SK-N-SH treated with all-trans-retinoic acid at 6 μM for 48 hours (cell line): ENCODE measurements around the gene DHPS.
A peak's percentile ranks its signal among the peaks of the same experiment; 100 is the strongest.

Source experiments
- ATAC-seq: fragments of 200-7000 bp; cut with Tn5 transposase; 3 replicates; pipeline ENCODE4 v1.9.1; 2020; ENCODE audit warnings: mild to moderate bottlenecking, moderate library complexity
- ARNTL ChIP-seq: fragments of 450-650 bp; formaldehyde crosslinking; IDR thresholded peaks from 2 replicates; pipeline ENCODE4 v1.5.0; 2020; ENCODE audit warnings: low read depth, mild to moderate bottlenecking, moderate library complexity, borderline replicate concordance
- BACH2 ChIP-seq: fragments of 250-450 bp; sonication (Bioruptor Pico); IDR thresholded peaks from 2 replicates; pipeline ENCODE4 v1.9.0; 2021; ENCODE audit warnings: mild to moderate bottlenecking, borderline replicate concordance
- CSDC2 ChIP-seq: fragments of 250-450 bp; sonication (Bioruptor Pico); IDR thresholded peaks from 2 replicates; pipeline ENCODE4 v1.5.0; 2020; ENCODE audit warnings: mild to moderate bottlenecking, moderate library complexity
- ESRRG ChIP-seq: fragments of 250-450 bp; sonication (Bioruptor Pico); IDR thresholded peaks from 2 replicates; pipeline ENCODE4 v1.6.1; 2021; ENCODE audit warnings: mild to moderate bottlenecking
- GLIS3 ChIP-seq: fragments of 250-450 bp; sonication (Bioruptor Pico); IDR thresholded peaks from 2 replicates; pipeline ENCODE4 v1.5.0; 2020; ENCODE audit warnings: mild to moderate bottlenecking, moderate library complexity
- ISL1 ChIP-seq: fragments of 250-450 bp; sonication (Bioruptor Pico); IDR thresholded peaks from 2 replicates; pipeline ENCODE4 v2.1.2; 2022; ENCODE audit warnings: mild to moderate bottlenecking, moderate library complexity
- OSR1 ChIP-seq: fragments of 250-450 bp; sonication (Bioruptor Pico); IDR thresholded peaks from 2 replicates; pipeline ENCODE4 v1.8.0; 2022; ENCODE audit warnings: moderate library complexity, mild to moderate bottlenecking, inconsistent platforms
- PPARA ChIP-seq: fragments of 250-450 bp; sonication (Bioruptor Pico); IDR thresholded peaks from 2 replicates; pipeline ENCODE4 v1.5.0; 2020; ENCODE audit warnings: mild to moderate bottlenecking, borderline replicate concordance
- RARB ChIP-seq: fragments of 250-450 bp; sonication (Bioruptor Pico); IDR thresholded peaks from 2 replicates; pipeline ENCODE4 v1.8.0; 2021; ENCODE audit warnings: mild to moderate bottlenecking, moderate library complexity
- SNAI2 ChIP-seq: fragments of 250-450 bp; sonication (Bioruptor Pico); IDR thresholded peaks from 2 replicates; pipeline ENCODE4 v1.5.0; 2020; ENCODE audit warnings: mild to moderate bottlenecking, moderate library complexity
- TCF4 ChIP-seq: fragments of 250-450 bp; sonication (Bioruptor Pico); IDR thresholded peaks from 2 replicates; pipeline ENCODE4 v1.8.0; 2021; ENCODE audit warnings: mild to moderate bottlenecking, moderate library complexity, borderline replicate concordance
- TOX ChIP-seq: fragments of 250-450 bp; sonication (Bioruptor Pico); IDR thresholded peaks from 2 replicates; pipeline ENCODE4 v1.8.0; 2021; ENCODE audit warnings: mild to moderate bottlenecking, moderate library complexity, borderline replicate concordance
- ZC3H10 ChIP-seq: fragments of 250-450 bp; sonication (Bioruptor Pico); IDR thresholded peaks from 2 replicates; pipeline ENCODE4 v1.5.1; 2021; ENCODE audit warnings: mild to moderate bottlenecking, moderate library complexity
- ZFP3 ChIP-seq: fragments of 250-450 bp; sonication (Bioruptor Pico); IDR thresholded peaks from 2 replicates; pipeline ENCODE4 v1.5.0; 2020; ENCODE audit warnings: mild to moderate bottlenecking, moderate library complexity
- ZFP30 ChIP-seq: fragments of 450-650 bp; formaldehyde crosslinking; IDR thresholded peaks from 2 replicates; pipeline ENCODE4 v1.5.0; 2022; ENCODE audit warnings: mild to moderate bottlenecking, moderate library complexity
- ZNF565 ChIP-seq: fragments of 450-650 bp; formaldehyde crosslinking; conservative IDR thresholded peaks from 2 replicates; pipeline ENCODE4 v1.5.0; 2020; ENCODE audit warnings: low read depth, mild to moderate bottlenecking, moderate library complexity
- ZNF70 ChIP-seq: fragments of 450-650 bp; formaldehyde crosslinking; IDR thresholded peaks from 2 replicates; pipeline ENCODE4 v1.5.0; 2020; ENCODE audit warnings: mild to moderate bottlenecking, moderate library complexity
- ZNF8 ChIP-seq: fragments of 450-650 bp; formaldehyde crosslinking; IDR thresholded peaks from 2 replicates; pipeline ENCODE4 v1.5.0; 2020; ENCODE audit warnings: mild to moderate bottlenecking, moderate library complexity
- TF ChIP-seq, protein P1 (sequence below): fragments of 250-450 bp; sonication (Bioruptor Pico); IDR thresholded peaks from 2 replicates; pipeline ENCODE4 v1.5.1; 2020; ENCODE audit warnings: low read depth, mild to moderate bottlenecking, moderate library complexity
- TF ChIP-seq, protein P2 (sequence below): fragments of 250-450 bp; sonication (Bioruptor Pico); IDR thresholded peaks from 2 replicates; pipeline ENCODE4 v1.5.1; 2021; ENCODE audit warnings: mild to moderate bottlenecking, moderate library complexity
- TF ChIP-seq, protein P3 (sequence below): fragments of 250-450 bp; sonication (Bioruptor Pico); IDR thresholded peaks from 2 replicates; pipeline ENCODE4 v1.8.0; 2020; ENCODE audit warnings: mild to moderate bottlenecking, moderate library complexity, borderline replicate concordance
- TF ChIP-seq, protein P4 (sequence below): fragments of 250-450 bp; sonication (Bioruptor Pico); IDR thresholded peaks from 2 replicates; pipeline ENCODE4 v1.8.0; 2021; ENCODE audit warnings: low read depth, mild to moderate bottlenecking, moderate library complexity, borderline replicate concordance
- TF ChIP-seq, protein P5 (sequence below): fragments of 250-450 bp; sonication (Bioruptor Pico); IDR thresholded peaks from 2 replicates; pipeline ENCODE4 v1.5.0; 2020; ENCODE audit warnings: mild to moderate bottlenecking, moderate library complexity

DHPS gene

DNA sequence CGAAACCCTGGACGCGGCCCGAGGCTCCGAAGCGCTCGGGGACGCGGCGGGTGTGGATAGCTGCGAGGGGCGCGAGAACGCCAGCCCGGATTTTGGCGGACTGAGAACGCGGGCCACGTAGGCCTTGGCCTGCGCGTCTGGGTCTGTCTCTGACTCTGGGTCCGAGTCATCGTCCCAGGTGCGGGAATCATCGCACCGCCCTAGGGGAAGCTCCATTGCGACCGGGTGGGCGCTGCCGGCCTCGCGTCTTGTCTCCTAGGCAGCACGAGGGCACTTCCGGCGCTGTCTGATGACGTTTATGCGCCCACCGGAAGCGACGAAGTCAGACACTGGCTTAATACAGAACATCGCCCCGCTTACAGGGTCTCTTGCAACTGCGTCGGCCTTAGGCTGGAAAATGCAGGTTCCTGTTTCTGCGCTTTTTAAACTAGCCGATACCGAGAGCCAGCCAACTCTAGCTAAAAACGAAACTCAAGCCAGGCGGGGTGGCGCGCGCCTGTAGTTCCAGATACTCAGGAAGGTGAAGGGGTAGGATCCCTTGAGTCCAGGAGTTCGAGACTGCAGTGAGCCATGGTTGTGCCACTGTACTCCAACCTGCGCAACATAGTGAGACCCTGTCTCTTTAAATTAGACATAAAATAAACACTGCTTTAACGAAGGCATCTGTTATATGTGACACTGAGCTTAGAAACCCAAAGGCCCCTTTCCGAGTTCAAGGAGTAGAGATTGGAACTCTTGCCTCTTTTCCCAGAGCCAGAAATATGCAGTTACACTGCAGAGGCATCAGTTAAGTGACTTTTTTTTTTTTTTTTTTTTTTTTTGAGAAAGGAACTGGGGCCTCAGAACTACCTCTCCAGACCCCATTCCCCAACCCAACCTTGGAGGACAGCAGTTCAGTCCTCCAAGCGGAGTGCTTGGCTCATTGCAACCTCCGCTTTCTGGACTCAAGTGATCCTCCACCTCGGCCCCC lies 15.0 kb upstream of the DHPS start, which contains the start of gene FBXW9:
FBXW9 (minus strand) TSS at position 266 of the 970 bp plus-strand sequence; CDS start at position 216, 50 bp downstream.
- peak; percentile 91 for ATAC-seq
- TF ChIP-seq, protein P1, sequence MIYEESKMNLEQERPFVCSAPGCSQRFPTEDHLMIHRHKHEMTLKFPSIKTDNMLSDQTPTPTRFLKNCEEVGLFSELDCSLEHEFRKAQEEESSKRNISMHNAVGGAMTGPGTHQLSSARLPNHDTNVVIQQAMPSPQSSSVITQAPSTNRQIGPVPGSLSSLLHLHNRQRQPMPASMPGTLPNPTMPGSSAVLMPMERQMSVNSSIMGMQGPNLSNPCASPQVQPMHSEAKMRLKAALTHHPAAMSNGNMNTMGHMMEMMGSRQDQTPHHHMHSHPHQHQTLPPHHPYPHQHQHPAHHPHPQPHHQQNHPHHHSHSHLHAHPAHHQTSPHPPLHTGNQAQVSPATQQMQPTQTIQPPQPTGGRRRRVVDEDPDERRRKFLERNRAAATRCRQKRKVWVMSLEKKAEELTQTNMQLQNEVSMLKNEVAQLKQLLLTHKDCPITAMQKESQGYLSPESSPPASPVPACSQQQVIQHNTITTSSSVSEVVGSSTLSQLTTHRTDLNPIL (CRISPR knock-in tag), result no peak
- TF ChIP-seq, protein P2, sequence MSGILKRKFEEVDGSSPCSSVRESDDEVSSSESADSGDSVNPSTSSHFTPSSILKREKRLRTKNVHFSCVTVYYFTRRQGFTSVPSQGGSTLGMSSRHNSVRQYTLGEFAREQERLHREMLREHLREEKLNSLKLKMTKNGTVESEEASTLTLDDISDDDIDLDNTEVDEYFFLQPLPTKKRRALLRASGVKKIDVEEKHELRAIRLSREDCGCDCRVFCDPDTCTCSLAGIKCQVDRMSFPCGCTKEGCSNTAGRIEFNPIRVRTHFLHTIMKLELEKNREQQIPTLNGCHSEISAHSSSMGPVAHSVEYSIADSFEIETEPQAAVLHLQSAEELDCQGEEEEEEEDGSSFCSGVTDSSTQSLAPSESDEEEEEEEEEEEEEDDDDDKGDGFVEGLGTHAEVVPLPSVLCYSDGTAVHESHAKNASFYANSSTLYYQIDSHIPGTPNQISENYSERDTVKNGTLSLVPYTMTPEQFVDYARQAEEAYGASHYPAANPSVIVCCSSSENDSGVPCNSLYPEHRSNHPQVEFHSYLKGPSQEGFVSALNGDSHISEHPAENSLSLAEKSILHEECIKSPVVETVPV (CRISPR knock-in tag), result no peak
- no peak for TF ChIP-seq ZFP3 (CRISPR knock-in tag)
- TF ChIP-seq SNAI2 (CRISPR knock-in tag), result no peak
- TF ChIP-seq TOX (CRISPR knock-in tag), result 0 out of 2 replicates have a peak, but pooled peaks have one; percentile 5
- 0 out of 2 replicates have a peak, but pooled peaks have one; percentile 73 for TF ChIP-seq ESRRG
- no peak for TF ChIP-seq PPARA (CRISPR knock-in tag)
- TF ChIP-seq ARNTL (CRISPR knock-in tag), result no peak
- TF ChIP-seq, protein P3, sequence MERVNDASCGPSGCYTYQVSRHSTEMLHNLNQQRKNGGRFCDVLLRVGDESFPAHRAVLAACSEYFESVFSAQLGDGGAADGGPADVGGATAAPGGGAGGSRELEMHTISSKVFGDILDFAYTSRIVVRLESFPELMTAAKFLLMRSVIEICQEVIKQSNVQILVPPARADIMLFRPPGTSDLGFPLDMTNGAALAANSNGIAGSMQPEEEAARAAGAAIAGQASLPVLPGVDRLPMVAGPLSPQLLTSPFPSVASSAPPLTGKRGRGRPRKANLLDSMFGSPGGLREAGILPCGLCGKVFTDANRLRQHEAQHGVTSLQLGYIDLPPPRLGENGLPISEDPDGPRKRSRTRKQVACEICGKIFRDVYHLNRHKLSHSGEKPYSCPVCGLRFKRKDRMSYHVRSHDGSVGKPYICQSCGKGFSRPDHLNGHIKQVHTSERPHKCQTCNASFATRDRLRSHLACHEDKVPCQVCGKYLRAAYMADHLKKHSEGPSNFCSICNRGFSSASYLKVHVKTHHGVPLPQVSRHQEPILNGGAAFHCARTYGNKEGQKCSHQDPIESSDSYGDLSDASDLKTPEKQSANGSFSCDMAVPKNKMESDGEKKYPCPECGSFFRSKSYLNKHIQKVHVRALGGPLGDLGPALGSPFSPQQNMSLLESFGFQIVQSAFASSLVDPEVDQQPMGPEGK (CRISPR knock-in tag), result no peak
- 0 out of 2 replicates have a peak, but pooled peaks have one; percentile 26 for TF ChIP-seq GLIS3
- 0 out of 2 replicates have a peak, but pooled peaks have one; percentile 22 for TF ChIP-seq ZNF8 (CRISPR knock-in tag)
- TF ChIP-seq OSR1 (CRISPR knock-in tag), result no peak
- TF ChIP-seq, protein P4, sequence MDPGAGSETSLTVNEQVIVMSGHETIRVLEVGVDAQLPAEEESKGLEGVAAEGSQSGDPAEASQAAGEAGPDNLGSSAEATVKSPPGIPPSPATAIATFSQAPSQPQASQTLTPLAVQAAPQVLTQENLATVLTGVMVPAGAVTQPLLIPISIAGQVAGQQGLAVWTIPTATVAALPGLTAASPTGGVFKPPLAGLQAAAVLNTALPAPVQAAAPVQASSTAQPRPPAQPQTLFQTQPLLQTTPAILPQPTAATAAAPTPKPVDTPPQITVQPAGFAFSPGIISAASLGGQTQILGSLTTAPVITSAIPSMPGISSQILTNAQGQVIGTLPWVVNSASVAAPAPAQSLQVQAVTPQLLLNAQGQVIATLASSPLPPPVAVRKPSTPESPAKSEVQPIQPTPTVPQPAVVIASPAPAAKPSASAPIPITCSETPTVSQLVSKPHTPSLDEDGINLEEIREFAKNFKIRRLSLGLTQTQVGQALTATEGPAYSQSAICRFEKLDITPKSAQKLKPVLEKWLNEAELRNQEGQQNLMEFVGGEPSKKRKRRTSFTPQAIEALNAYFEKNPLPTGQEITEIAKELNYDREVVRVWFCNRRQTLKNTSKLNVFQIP (CRISPR knock-in tag), result no peak
- TF ChIP-seq ZNF70, result no peak
- no peak for TF ChIP-seq ISL1 (CRISPR knock-in tag)
- TF ChIP-seq, protein P5, sequence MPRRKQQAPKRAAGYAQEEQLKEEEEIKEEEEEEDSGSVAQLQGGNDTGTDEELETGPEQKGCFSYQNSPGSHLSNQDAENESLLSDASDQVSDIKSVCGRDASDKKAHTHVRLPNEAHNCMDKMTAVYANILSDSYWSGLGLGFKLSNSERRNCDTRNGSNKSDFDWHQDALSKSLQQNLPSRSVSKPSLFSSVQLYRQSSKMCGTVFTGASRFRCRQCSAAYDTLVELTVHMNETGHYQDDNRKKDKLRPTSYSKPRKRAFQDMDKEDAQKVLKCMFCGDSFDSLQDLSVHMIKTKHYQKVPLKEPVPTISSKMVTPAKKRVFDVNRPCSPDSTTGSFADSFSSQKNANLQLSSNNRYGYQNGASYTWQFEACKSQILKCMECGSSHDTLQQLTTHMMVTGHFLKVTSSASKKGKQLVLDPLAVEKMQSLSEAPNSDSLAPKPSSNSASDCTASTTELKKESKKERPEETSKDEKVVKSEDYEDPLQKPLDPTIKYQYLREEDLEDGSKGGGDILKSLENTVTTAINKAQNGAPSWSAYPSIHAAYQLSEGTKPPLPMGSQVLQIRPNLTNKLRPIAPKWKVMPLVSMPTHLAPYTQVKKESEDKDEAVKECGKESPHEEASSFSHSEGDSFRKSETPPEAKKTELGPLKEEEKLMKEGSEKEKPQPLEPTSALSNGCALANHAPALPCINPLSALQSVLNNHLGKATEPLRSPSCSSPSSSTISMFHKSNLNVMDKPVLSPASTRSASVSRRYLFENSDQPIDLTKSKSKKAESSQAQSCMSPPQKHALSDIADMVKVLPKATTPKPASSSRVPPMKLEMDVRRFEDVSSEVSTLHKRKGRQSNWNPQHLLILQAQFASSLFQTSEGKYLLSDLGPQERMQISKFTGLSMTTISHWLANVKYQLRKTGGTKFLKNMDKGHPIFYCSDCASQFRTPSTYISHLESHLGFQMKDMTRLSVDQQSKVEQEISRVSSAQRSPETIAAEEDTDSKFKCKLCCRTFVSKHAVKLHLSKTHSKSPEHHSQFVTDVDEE (CRISPR knock-in tag), result no peak
- TF ChIP-seq BACH2 (CRISPR knock-in tag), result no peak
- TF ChIP-seq TCF4, result no peak
- no peak; the same call in 1 of the 2 replicates for TF ChIP-seq RARB
- no peak for TF ChIP-seq CSDC2 (CRISPR knock-in tag)
- no peak for TF ChIP-seq ZFP30 (CRISPR knock-in tag)
- TF ChIP-seq ZNF565 (CRISPR knock-in tag), result no peak
- TF ChIP-seq ZC3H10, result no peak

DNA sequence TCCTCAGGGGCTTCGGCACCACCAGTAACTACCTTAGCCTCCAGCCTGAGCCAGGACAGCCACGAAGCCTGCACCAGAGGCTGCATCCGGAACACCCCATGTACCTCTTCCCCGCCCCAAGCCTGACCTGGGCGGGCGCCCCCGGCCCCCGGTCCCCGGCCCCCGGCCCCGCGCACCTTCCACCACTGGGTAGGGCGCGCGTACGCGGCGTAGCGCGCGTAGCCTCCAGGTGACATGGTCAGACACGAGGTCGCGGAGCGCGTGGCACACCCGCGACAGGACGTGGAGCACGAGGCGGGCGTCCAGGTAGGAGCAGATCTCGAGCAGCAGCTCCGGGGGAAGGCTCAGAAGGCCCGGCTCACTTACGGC lies 14.3 kb upstream of the DHPS start:
- ATAC-seq, result peak; percentile 28
- TF ChIP-seq TCF4 (no peak), SNAI2 (CRISPR knock-in tag) (no peak), ESRRG (no peak), RARB (no peak), BACH2 (CRISPR knock-in tag) (no peak)
- TF ChIP-seq, protein P3 (CRISPR knock-in tag), result no peak
- TF ChIP-seq, protein P2 (CRISPR knock-in tag), result no peak
- TF ChIP-seq, protein P5 (CRISPR knock-in tag), result no peak
